ENCODE data around the gene TVP23C. TPM values are rescaled to one million over a fixed set of nuclear protein-coding genes. Genes with fewer than 3 reads are reported as not detected.

TVP23C gene
- total and polyA plus RNA-seq, 2 of the 8 experiments (the other 6 are each of a cell fraction or from before 2014, with no cell fraction given): 2.9 to 9.6 TPM

DNA sequence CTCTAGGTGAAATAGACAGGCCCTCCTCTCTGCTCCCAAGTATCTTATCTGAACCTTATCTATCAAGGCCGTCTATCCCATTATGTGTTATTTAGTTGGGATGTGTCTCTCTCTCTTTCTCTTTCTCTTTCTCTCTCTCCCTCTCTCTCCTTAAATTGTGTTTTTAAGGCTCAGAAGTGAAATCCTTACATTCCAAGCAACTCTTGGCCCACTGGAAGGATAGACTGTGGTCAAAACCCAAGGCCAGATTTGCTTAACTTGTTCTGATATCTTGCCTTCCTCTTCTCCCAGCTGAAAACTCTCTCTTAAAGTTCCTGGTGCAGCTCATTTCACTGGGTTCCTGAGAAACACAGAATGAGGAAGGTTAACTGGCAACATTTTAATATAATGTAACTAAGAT lies 110.5 kb downstream of the TVP23C start (continued):
- TF ChIP-seq SUZ12 (IDR thresholded peaks at IDR 0.05; ENCODE audit: low read length) (no peak), EZH2 (IDR thresholded peaks at IDR 0.05; ENCODE audit: low read depth, low read length, severe bottlenecking) (no peak), ATF3 (IDR thresholded peaks at IDR 0.05; ENCODE audit: insufficient read depth, low read depth, low read length) (no peak), RAD21 (IDR thresholded peaks at IDR 0.05 in 1 of 2, conservative IDR thresholded peaks at IDR 0.05 in 1 of 2; ENCODE audit: low read depth in 2 of 2, low read length in 2 of 2) (no peak), CEBPB (IDR thresholded peaks at IDR 0.05; ENCODE audit: low read depth, low read length) (no peak), GABPA (IDR thresholded peaks at IDR 0.05; ENCODE audit: borderline replicate concordance, insufficient read depth, low read length) (no peak), BACH1 (IDR thresholded peaks at IDR 0.05; ENCODE audit: low read length) (no peak)

Small RNA genes within 50 kb of the gene (small RNA-seq; reads per million reads assigned to genes)
- not detected for gene AC005838.1 (ENCODE audit: insufficient read depth)
- not detected for gene RF00090 (ENCODE audit: insufficient read depth)

Other genes starting within 250 kb of the TVP23C start
- gene TEKT3, start 221.9 kb downstream of the TVP23C start, total RNA-seq (2021; fragmentation: NEBNext Ultra II Directional; extraction: Animal tissue kit (Norgen Biotek cat#: 25700)): 1.6 and 2.2 TPM in 2 replicates
- gene TEKT3, start 221.9 kb downstream of the TVP23C start, polyA plus RNA-seq (2011; rRNA removed): 2.9 and 3.1 TPM in 2 replicates
- gene CDRT4, start 95.9 kb downstream of the TVP23C start, total RNA-seq (2021; fragmentation: NEBNext Ultra II Directional; extraction: Animal tissue kit (Norgen Biotek cat#: 25700)): 1.4 and 2.6 TPM in 2 replicates
- 3.0 and 5.6 TPM in 2 replicates for gene CDRT4, start 95.9 kb downstream of the TVP23C start, polyA plus RNA-seq (2011; rRNA removed)
- not detected in 2 replicates for gene FBXW10B, start 56.2 kb upstream of the TVP23C start, total RNA-seq (2021; fragmentation: NEBNext Ultra II Directional; extraction: Animal tissue kit (Norgen Biotek cat#: 25700))
- 0.14 and 0.28 TPM in 2 replicates for gene FBXW10B, start 56.2 kb upstream of the TVP23C start, polyA plus RNA-seq (2011; rRNA removed)
- gene TRIM16, start 120.8 kb upstream of the TVP23C start, total RNA-seq (2021; fragmentation: NEBNext Ultra II Directional; extraction: Animal tissue kit (Norgen Biotek cat#: 25700)): 25.1 and 29.1 TPM in 2 replicates
- gene TRIM16, start 120.8 kb upstream of the TVP23C start, polyA plus RNA-seq (2011; rRNA removed): 13.8 and 15.2 TPM in 2 replicates
- 100.0 and 100 TPM in 2 replicates for gene ZNF286A, start 136.3 kb upstream of the TVP23C start, total RNA-seq (2021; fragmentation: NEBNext Ultra II Directional; extraction: Animal tissue kit (Norgen Biotek cat#: 25700))
- 13.7 and 18.2 TPM in 2 replicates for gene ZNF286A, start 136.3 kb upstream of the TVP23C start, polyA plus RNA-seq (2011; rRNA removed)
- gene TBC1D26, start 168.8 kb upstream of the TVP23C start, total RNA-seq (2021; fragmentation: NEBNext Ultra II Directional; extraction: Animal tissue kit (Norgen Biotek cat#: 25700)): 0.71 and 0.84 TPM in 2 replicates
- gene TBC1D26, start 168.8 kb upstream of the TVP23C start, polyA plus RNA-seq (2011; rRNA removed): 1.4 and 2.1 TPM in 2 replicates